Measurements from ENCODE around the gene PTPRA.
"Not testable (repeated sequence)": the region's sequence is repeated elsewhere in the genome, so short reads cannot be mapped to it uniquely, and the experiment has no call there.

Gene PTPRA

GRCh38 chr20:3046677-3047462 is 173.6 kb downstream of the PTPRA start:
- peak; percentile 72 for DNase-seq

- DNase-seq, result no peak
Observed at GRCh38 chr20:3047486-3048419, 174.5 kb downstream of the PTPRA start.

GRCh38 chr20:3051385-3052019 is 178.2 kb downstream of the PTPRA start:
- no peak for DNase-seq

- no peak for DNase-seq
Observed at GRCh38 chr20:3059489-3059888, 186.2 kb downstream of the PTPRA start.

- DNase-seq, result not testable (repeated sequence)
Observed at GRCh38 chr20:3064119-3064518, 190.8 kb downstream of the PTPRA start.

- DNase-seq, result no peak
Observed at GRCh38 chr20:3067139-3068014, 194.1 kb downstream of the PTPRA start.

GRCh38 chr20:3068075-3068474 is 194.8 kb downstream of the PTPRA start:
- DNase-seq, result no peak

- DNase-seq, result no peak
Observed at GRCh38 chr20:3068986-3069900, 196.0 kb downstream of the PTPRA start.

- DNase-seq, result no peak
Observed at GRCh38 chr20:3070725-3071124, 197.4 kb downstream of the PTPRA start.

- no peak for DNase-seq
Observed at GRCh38 chr20:3071266-3071609, 198.0 kb downstream of the PTPRA start.

GRCh38 chr20:3071610-3072529 is 198.6 kb downstream of the PTPRA start, which contains the start of gene OXT:
Gene OXT (plus strand): TSS chr20:3071620. CDS start chr20:3071656, 36 bp downstream.
- peak; percentile 86 for DNase-seq

GRCh38 chr20:3072530-3073250 is 199.4 kb downstream of the PTPRA start:
- DNase-seq, result no peak

- DNase-seq, result not testable (repeated sequence)
Observed at GRCh38 chr20:3073251-3073643, 200.0 kb downstream of the PTPRA start.

- DNase-seq, result no peak
Observed at GRCh38 chr20:3074812-3075211, 201.5 kb downstream of the PTPRA start.

GRCh38 chr20:3075315-3075714 is 202.0 kb downstream of the PTPRA start:
- DNase-seq, result not testable (repeated sequence)

- no peak for DNase-seq
Observed at GRCh38 chr20:3077618-3078134, 204.4 kb downstream of the PTPRA start.

GRCh38 chr20:3080939-3081388 is 207.7 kb downstream of the PTPRA start:
- DNase-seq, result no peak

- DNase-seq, result no peak
Observed at GRCh38 chr20:3081641-3082040, 208.4 kb downstream of the PTPRA start.
